Measurements from ENCODE around the gene ETNK1.
A peak's percentile ranks its signal among the peaks of the same experiment; 100 is the strongest.
"Not testable (repeated sequence)": the region's sequence is repeated elsewhere in the genome, so short reads cannot be mapped to it uniquely, and the experiment has no call there.

The ETNK1 gene

GRCh38 chr12:22684140-22685118 is 59.5 kb downstream of the ETNK1 start:
- H3K9ac ChIP-seq: 0 out of 22 replicates have a peak overlapping the region, but pooled peaks of 1 of the 11 experiments have one; percentile 10
- peak overlapping the region in 8 of 11 experiments; percentile 10 to 54 (median 24); a peak in 8 of 22 replicates for H3K27ac ChIP-seq
- H3K36me3 ChIP-seq: peaks cover 14 to 50% (median 19%) of the 10 kb centered on the region in 11 experiments

GRCh38 chr12:22686193-22686592 is 61.2 kb downstream of the ETNK1 start:
- Histone ChIP-seq H3K4me2 (peak overlapping the region in 9 of 11 experiments; percentile 16 to 93 (median 82); a peak in 12 of 22 replicates), H3K4me3 (no peak overlapping the region), H3K4me1 (peaks cover 37 to 80% (median 64%) of the 10 kb centered on the region in 10 experiments), H3K9me3 (replicated peaks in 1 of 11) (peaks cover 0 to 5% (median 0%) of the 10 kb centered on the region in 11 experiments; a peak in 3 of 22 replicates), H3K9ac (peak overlapping the region in 2 of 11 experiments; percentile 19 to 46; a peak in 3 of 22 replicates), H3K27me3 (no peaks in the 10 kb centered on the region), H3K27ac (peak overlapping the region; percentile 47 to 90 (median 86); a peak in 21 of 22 replicates), H4K20me1 (peaks cover 0 to 6% (median 0%) of the 10 kb centered on the region in 11 experiments; a peak in 2 of 22 replicates), H3K36me3 (peaks cover 0 to 32% (median 6%) of the 10 kb centered on the region in 11 experiments; a peak in 13 of 22 replicates)
- no peak for TF ChIP-seq Cebpa-rat (IDR thresholded peaks at IDR 0.05)

More at GRCh38 chr12:22684140-22685118, 59.5 kb downstream of the ETNK1 start:
- Histone ChIP-seq H4K20me1 (peaks cover 0 to 10% (median 0%) of the 10 kb centered on the region in 11 experiments; a peak in 2 of 22 replicates), H3K4me1 (peaks cover 31 to 67% (median 55%) of the 10 kb centered on the region in 10 experiments), H3K4me3 (no peak overlapping the region), H3K27me3 (no peaks in the 10 kb centered on the region), H3K4me2 (peak overlapping the region in 3 of 11 experiments; percentile 10 to 43 (median 36); a peak in 4 of 22 replicates), H3K9me3 (replicated peaks in 1 of 11) (peaks cover 0 to 5% (median 0%) of the 10 kb centered on the region in 11 experiments; a peak in 2 of 22 replicates)
- TF ChIP-seq Cebpa-rat (IDR thresholded peaks at IDR 0.05): no peak

- H3K4me3 ChIP-seq: peak overlapping the region; percentile 15 to 52 (median 32); a peak in 14 of 20 replicates
- H3K9ac ChIP-seq: peak overlapping the region; percentile 56 to 75 (median 70); a peak in 21 of 22 replicates
Measured at GRCh38 chr12:22687361-22688076, 62.5 kb downstream of the ETNK1 start.

DNA sequence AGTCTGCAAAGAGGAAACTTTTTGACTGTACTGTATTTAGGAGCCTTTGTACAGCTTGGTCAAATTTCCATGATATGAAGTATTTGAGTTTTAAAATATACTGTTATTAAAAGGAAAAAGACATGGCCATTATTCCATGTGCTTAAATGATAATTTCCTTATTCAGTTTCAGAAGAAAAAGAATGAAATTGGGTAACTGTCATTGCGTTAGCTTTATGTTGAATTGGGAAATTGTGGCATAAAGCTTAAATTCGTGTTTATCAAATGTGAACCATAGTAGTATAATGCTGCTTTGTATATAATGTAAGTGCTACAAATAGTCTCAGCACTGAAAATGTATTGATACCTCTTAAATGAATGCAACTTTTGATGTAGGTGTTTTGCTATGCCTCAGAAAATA is 64.9 kb downstream of the ETNK1 start:
- Histone ChIP-seq H4K20me1 (no peaks in the 10 kb centered on the region), H3K27ac (peak overlapping the region in 9 of 11 experiments; percentile 8 to 89 (median 44); a peak in 10 of 22 replicates), H3K4me3 (no peak overlapping the region), H3K4me1 (peaks cover 26 to 56% (median 48%) of the 10 kb centered on the region in 10 experiments), H3K27me3 (no peaks in the 10 kb centered on the region), H3K36me3 (peaks cover 11 to 35% (median 19%) of the 10 kb centered on the region in 11 experiments; a peak in 21 of 22 replicates), H3K9ac (no peak overlapping the region), H3K4me2 (peak overlapping the region in 6 of 11 experiments; percentile 1 to 93 (median 50); a peak in 8 of 22 replicates), H3K9me3 (replicated peaks in 1 of 11) (peaks cover 16 to 38% (median 35%) of the 10 kb centered on the region in 11 experiments)
- no peak for TF ChIP-seq Cebpa-rat (IDR thresholded peaks at IDR 0.05)

More at GRCh38 chr12:22687361-22688076, 62.5 kb downstream of the ETNK1 start:
- no peaks in the 10 kb centered on the region for H3K27me3 ChIP-seq
- H3K27ac ChIP-seq: peak overlapping the region; percentile 81 to 90 (median 86)
- no peak for TF ChIP-seq Cebpa-rat (IDR thresholded peaks at IDR 0.05)
- peak overlapping the region; percentile 68 to 93 (median 72) for H3K4me2 ChIP-seq
- peaks cover 0 to 6% (median 0%) of the 10 kb centered on the region in 11 experiments; a peak in 2 of 22 replicates for H4K20me1 ChIP-seq
- H3K9me3 ChIP-seq (replicated peaks in 1 of 11): peaks cover 5 to 15% (median 12%) of the 10 kb centered on the region in 11 experiments
- H3K4me1 ChIP-seq: peaks cover 32 to 77% (median 60%) of the 10 kb centered on the region in 10 experiments
- H3K36me3 ChIP-seq: peaks cover 8 to 29% (median 17%) of the 10 kb centered on the region in 11 experiments; a peak in 21 of 22 replicates

GRCh38 chr12:22691319-22691718 is 66.3 kb downstream of the ETNK1 start:
- TF ChIP-seq Cebpa-rat (IDR thresholded peaks at IDR 0.05): no peak
- Histone ChIP-seq H3K4me2 (peak overlapping the region in 3 of 11 experiments; percentile 2 to 22 (median 16); a peak in 2 of 22 replicates), H3K27ac (peak overlapping the region in 2 of 11 experiments; percentile 2 to 13; a peak in 1 of 22 replicates), H3K36me3 (peaks cover 0 to 25% (median 17%) of the 10 kb centered on the region in 11 experiments; a peak in 20 of 22 replicates), H3K9me3 (replicated peaks in 1 of 11) (peaks cover 23 to 47% (median 42%) of the 10 kb centered on the region in 11 experiments), H3K4me1 (peaks cover 21 to 44% (median 39%) of the 10 kb centered on the region in 10 experiments), H3K27me3 (no peaks in the 10 kb centered on the region), H4K20me1 (no peaks in the 10 kb centered on the region), H3K9ac (no peak overlapping the region), H3K4me3 (no peak overlapping the region)

DNA sequence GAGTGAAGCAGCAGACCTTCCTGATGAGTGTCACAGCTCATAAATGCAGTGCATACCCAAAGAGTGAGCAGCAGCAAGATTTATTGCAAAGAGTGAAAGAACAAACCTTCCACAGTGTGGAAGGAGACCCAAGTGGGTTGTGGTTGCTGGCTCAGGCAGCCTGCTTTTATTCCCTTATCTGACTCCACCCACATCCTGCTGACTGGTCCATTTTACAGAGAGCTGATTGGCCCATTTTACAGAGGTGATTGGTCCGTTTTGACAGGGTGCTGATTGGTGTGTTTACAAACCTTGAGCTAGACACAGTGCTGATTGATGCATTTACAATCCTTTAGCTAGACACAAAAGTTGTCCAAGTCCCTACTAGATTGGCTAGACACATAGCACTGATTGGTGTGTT is 67.5 kb downstream of the ETNK1 start:
- H3K4me3 ChIP-seq, H3K4me2 ChIP-seq, H4K20me1 ChIP-seq, H3K27ac ChIP-seq, H3K27me3 ChIP-seq, H3K9ac ChIP-seq: not testable (repeated sequence)
- peaks cover 0 to 25% (median 17%) of the 10 kb centered on the region in 11 experiments; a peak in 20 of 22 replicates for H3K36me3 ChIP-seq
- peaks cover 23 to 47% (median 41%) of the 10 kb centered on the region in 11 experiments for H3K9me3 ChIP-seq (replicated peaks in 1 of 11)
- H3K4me1 ChIP-seq: peaks cover 12 to 33% (median 27%) of the 10 kb centered on the region in 10 experiments; a peak in 19 of 20 replicates

GRCh38 chr12:22692964-22693555 is 68.1 kb downstream of the ETNK1 start:
- H3K4me1 ChIP-seq: peaks cover 11 to 31% (median 24%) of the 10 kb centered on the region in 10 experiments; a peak in 19 of 20 replicates
- H3K4me3 ChIP-seq: no peak overlapping the region
- H3K27ac ChIP-seq: no peak overlapping the region
- no peak for TF ChIP-seq Cebpa-rat (IDR thresholded peaks at IDR 0.05)
- H4K20me1 ChIP-seq: no peaks in the 10 kb centered on the region
- peaks cover 0 to 25% (median 17%) of the 10 kb centered on the region in 11 experiments; a peak in 20 of 22 replicates for H3K36me3 ChIP-seq
- H3K27me3 ChIP-seq: no peaks in the 10 kb centered on the region
- no peak overlapping the region for H3K4me2 ChIP-seq
- no peak overlapping the region for H3K9ac ChIP-seq
- peaks cover 23 to 47% (median 41%) of the 10 kb centered on the region in 11 experiments for H3K9me3 ChIP-seq (replicated peaks in 1 of 11)

GRCh38 chr12:22698576-22698975 is 73.6 kb downstream of the ETNK1 start:
- no peak overlapping the region for H3K4me3 ChIP-seq
- H4K20me1 ChIP-seq: no peaks in the 10 kb centered on the region; a peak in 1 of 22 replicates
- H3K4me2 ChIP-seq: no peak overlapping the region
- peaks cover 0 to 19% (median 10%) of the 10 kb centered on the region in 10 experiments; a peak in 17 of 20 replicates for H3K4me1 ChIP-seq
- no peaks in the 10 kb centered on the region for H3K27me3 ChIP-seq
- TF ChIP-seq Cebpa-rat (IDR thresholded peaks at IDR 0.05): no peak
- peaks cover 7 to 22% (median 19%) of the 10 kb centered on the region in 11 experiments for H3K9me3 ChIP-seq (replicated peaks in 1 of 11)
- no peaks in the 10 kb centered on the region for H3K36me3 ChIP-seq
- no peak overlapping the region for H3K9ac ChIP-seq
- H3K27ac ChIP-seq: no peak overlapping the region

DNA sequence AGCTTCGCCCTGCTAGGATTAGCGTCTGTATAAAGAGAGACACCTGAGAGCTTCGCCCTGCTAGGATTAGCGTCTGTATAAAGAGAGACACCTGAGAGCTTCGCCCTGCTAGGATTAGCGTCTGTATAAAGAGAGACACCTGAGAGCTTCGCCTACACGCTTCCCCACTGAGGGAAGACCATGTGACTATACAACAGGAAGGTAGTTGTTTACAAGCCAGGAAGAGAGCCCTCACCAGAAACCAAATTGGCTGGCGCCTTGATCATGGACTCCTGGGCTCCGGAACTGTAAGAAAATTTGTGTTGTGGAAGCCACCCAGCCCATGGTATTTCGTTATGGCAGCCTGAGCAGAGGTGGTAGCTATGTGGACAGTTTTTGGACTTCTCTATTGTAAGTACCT is 74.7 kb downstream of the ETNK1 start:
- H3K9ac ChIP-seq, H3K4me3 ChIP-seq, H3K36me3 ChIP-seq, H4K20me1 ChIP-seq, H3K27me3 ChIP-seq: not testable (repeated sequence)
- Histone ChIP-seq H3K4me2 (peak overlapping the region; percentile 18 to 52 (median 35); a peak in 16 of 22 replicates), H3K4me1 (peaks cover 0 to 19% (median 10%) of the 10 kb centered on the region in 10 experiments; a peak in 17 of 20 replicates), H3K9me3 (replicated peaks in 1 of 11) (peaks cover 5 to 12% (median 8%) of the 10 kb centered on the region in 11 experiments; a peak in 20 of 22 replicates), H3K27ac (peak overlapping the region in 3 of 11 experiments; percentile 0 to 29 (median 22); a peak in 1 of 22 replicates)
